Cerebellar cortex (tissue), 1 donor: ENCODE measurements around the gene CCDC177.
A peak's percentile ranks its signal among the peaks of the same experiment; 100 is the strongest.

Experiments used
- DNase-seq: peaks from one replicate; pipeline ENCODE4 v3.0.0-alpha.2; 2015; ENCODE audit warnings: low spot score

The CCDC177 gene

DNA sequence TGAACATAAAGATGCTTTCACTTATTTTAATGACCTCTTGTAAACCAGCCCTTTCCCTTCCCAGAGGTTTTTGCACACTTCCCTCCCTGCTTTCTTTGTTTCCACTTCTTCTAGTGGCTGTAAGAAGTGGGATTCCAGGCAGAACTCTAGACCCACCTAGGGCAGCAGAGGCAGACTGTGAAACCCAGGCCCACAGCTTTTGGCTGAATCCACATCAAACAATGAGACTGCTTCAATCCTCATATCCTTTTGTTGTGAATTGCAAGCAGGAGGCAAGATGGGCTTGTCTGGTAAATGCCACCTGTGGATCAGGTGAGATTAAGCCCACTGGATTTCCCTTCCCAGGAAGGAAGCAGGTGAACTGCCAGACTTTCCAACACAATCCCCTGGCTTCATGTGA, 12.8 kb downstream of the CCDC177 start:
- DNase-seq, result no peak

GRCh38 chr14:69560826-69561225, 13.8 kb downstream of the CCDC177 start:
- DNase-seq, result no peak

DNA sequence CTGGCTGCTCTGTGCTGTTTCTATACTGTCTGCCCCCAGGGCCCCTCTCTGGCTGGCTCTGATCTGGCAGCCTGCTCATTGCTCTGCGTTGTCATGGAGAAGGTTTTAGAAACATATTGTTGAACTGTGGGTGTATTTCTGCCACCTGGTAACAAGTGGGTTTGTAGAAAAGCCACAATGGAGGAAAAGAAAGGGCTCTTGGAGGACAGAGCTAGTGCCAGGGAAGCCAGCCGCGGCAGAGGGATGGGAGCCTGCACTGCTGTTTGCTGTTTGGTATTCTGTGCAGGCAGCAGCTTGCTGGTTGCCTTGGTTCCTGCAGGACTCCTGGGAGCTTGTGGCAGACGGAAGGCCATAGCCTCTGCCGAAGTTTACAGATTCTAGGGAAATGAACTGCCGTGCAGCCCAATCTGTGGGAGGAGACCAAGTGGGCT, 15.1 kb downstream of the CCDC177 start:
- peak; percentile 70 for DNase-seq

GRCh38 chr14:69558774-69559173, 15.9 kb downstream of the CCDC177 start:
- no peak for DNase-seq

GRCh38 chr14:69554500-69554899, 20.2 kb downstream of the CCDC177 start:
- DNase-seq, result no peak

DNA sequence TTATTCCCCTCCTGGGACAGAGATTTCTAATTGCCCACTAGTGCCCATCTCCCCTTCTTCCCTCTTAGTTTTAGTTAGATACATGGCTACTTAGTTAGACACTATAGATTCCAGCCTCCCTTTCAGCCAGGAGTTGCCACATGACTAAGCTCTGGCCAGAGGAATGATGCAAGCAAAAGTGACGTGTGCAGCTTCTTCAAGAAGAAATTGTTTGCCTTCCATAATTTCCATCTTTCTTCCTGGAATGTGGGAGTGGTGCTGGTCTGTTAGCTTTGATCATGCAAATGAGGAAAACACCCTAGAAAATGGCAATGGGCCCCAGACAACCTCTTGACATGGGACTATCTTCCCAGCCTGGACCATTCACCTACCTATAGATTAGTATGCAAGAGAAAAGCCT, 21.4 kb downstream of the CCDC177 start:
- no peak for DNase-seq

GRCh38 chr14:69551511-69551910, 23.2 kb downstream of the CCDC177 start:
- DNase-seq, result no peak

- no peak for DNase-seq
These were observed 26.1 kb downstream of the CCDC177 start for GRCh38 chr14:69548566-69548965.

- DNase-seq, result no peak
These were observed 26.8 kb downstream of the CCDC177 start for GRCh38 chr14:69547701-69548348.

DNA sequence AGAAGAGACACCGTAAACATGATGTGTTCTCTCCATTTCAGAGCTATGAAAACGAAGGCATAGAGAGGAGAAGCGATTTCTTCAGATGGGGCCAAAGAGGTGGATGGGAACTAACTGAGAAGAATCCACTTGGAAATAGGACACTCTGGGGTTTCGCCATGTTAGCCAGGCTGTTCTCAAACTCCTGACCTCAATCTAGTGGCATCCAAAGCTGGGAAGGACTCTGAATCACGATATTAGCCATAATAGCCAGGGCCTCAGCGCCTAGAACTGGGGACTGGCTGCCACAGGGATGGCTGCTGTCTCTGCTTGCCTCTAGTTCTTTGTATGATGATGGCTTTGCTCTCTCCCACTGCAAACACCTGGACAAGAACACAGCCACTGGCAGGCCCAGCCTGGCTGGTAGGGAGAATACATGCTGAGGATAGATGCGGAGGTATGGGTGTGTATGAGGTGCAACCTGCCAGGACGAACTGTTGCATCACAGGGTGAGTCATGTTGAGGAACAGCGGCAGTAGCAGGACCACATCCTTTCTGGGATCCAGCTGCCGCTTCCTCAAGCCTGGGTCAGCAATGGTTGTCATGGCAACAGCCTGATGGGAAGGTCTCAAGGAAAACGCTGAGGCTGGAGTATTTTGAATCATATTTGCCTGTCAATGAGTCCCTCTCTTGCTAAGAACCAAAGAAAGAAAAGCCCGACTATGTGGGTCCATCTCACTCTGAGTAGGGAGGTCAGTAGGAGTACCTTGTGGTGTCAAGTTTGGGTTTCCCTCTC, 31.1 kb downstream of the CCDC177 start:
- DNase-seq, result no peak

DNA sequence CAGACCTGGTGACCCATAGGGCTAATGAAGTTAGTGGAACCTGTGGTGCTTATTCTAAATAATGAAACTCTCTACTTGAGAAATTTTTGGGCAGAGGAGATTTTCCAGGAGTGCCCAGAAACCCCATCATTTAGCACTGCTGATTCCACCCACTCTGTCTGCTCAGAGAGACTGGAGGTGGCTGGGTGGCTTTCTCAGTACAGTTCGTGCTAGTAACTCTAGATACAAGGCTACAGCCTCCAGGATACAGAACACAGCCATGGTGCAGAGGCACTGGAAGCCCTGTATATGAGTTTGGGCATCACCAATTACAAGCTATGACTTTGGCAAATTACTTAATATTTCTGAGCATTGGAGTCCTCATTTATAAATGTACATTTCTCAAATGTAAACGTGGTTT, 32.4 kb downstream of the CCDC177 start:
- no peak for DNase-seq

DNA sequence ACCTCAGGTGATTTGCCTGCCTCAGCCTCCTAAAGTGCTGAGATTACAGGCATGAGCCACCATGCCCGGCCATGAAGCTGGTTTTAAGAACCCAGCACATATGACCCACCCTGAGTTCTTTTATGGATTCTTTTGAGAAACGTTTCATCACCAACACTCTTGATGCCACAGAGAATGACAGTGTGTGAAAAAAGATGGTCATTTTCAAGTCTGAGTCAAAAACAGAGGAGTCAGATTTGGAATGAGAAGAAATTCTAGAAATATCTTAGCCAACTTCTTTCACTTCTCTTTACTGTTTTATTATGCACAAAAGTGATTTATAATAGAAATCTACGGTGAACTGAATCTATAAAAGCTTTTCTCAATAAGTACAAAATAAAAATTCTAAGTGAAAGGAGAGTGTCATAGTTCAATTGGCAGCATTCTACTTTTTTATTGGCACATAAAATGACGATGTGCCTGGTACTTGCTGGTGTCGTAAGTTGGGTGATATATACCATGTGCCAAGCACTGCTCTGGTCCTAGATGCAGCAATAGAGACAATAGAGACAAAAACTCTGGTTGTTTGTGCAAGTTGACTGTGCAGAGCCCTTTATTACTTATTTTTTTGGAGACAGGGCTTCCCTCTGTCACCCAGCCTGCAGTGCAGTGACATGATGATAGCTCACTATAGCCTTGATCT, 33.9 kb downstream of the CCDC177 start:
- no peak for DNase-seq

DNA sequence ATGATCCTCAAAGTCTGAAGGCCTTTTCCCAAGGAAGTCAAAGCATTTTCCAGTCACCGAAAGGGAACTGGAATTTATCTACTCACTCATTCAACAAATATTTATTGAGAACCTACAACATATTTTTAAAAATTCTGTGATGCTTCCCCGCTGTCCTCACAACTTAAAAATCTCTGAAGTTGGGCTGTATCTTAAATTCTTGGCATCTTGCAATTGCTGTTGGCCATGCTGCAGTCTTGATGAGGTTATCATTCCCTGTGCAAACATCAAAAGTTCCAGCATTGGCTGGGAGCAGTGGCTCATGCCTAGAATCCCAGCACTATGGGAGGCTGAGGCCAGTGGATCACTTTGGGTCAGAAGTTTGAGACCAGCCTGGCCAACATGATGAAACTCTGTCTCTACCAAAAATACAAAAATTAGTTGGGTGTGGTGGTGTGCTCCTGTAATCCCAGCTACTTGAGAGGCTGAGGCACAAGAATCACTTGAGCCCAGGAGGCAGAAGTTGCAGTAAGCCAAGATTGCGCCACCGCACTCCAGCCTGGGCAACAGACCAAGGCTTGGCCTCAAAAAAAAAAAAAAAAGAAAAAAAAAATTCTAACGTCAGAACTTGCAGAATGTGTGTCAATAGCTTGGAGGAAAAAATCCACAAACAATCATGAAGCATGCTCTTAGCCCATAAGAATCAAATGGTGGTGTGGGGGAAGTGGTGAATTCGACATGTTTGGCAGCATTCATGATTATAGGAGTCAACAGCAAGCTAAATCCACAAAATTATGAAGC, 34.9 kb downstream of the CCDC177 start:
- no peak for DNase-seq

- DNase-seq, result no peak
These were observed 35.9 kb downstream of the CCDC177 start for GRCh38 chr14:69538766-69539165.

- DNase-seq, result no peak
These were observed 36.8 kb downstream of the CCDC177 start for GRCh38 chr14:69537900-69538299.

DNA sequence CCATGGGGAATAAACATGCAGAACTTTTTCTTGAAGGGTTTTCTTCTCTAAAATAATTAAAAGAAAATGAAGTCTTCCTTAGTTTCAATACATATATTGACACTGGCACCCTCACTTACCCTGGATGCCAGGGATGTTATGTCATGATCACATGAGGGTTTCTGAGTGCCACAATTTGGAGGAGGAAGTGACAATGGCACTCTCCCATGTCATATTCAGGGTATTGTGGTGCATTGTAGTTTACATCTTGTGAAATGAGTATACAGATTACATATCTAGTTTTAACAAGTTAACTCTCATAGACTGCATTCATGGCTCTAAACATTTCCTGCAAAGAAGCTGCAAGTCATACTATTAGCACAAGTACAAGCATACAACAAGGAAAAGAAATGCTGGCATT, 37.7 kb downstream of the CCDC177 start:
- no peak for DNase-seq

DNA sequence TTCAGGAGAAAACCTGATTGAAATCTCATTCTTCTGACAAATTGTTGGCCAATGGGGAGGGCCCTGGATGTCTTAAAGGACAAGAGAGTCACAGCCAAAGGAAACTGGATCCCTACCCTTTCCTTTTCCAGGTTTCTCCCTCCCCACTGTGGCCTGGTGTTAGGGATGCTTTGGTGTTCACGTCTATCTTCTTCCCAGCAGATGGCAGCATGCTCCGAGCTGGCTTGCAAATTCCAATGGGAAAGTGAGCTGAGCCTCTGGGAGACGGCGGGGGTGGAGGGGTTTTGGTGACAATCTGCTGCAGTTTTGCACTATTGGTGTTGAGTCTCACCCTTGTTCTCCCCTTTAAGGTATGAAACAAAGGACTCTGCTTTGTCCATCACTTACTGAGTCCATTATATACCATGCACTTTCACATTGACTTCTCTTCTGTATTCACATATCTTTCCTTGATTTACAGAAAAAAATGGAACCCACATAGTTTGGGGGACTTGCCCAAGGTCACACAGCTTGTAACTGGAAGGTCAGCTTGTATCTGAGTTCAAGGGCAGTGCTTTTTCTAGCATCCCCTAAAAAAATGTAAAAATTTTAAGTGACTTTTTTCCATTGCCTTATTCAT, 39.3 kb downstream of the CCDC177 start:
- peak; percentile 85 for DNase-seq

DNA sequence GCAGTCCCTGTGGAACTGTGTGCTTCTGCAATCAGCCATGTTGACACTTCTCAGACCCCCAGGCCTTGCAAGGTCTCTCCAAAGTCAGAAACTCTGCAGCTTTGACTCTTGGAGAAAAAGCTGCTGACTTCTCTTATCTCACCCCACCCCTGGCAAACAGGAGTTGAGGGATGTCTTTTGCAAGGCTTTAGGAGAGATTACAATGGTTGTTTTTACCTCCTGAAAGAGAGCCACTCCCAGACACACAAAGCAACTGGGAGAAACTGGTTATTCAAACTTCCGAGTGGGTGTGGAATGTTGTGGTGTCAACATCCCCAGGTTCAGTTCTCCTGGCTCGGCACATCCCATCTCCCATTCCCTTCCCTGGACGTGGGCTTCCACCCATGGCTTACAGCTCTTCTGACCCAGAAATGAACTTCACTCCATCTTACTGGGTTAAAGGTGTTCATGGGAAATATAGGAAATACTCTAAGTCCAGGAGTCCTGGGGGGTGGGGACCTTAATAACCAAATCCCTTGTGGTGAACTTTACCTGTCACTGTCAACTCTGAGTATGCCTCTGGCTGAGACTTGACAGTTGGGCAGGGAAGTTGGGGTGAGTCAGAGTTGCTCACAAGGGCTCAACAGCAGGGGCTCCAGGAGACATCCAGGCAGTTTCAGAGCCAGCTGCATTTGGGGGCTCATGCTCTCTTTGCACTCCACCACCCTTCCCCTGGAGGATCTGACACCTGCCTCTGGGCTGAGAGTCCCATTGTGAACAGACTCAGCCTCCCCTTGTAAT, 41.9 kb downstream of the CCDC177 start:
- DNase-seq, result no peak

GRCh38 chr14:69531135-69531534, 43.5 kb downstream of the CCDC177 start:
- no peak for DNase-seq

DNA sequence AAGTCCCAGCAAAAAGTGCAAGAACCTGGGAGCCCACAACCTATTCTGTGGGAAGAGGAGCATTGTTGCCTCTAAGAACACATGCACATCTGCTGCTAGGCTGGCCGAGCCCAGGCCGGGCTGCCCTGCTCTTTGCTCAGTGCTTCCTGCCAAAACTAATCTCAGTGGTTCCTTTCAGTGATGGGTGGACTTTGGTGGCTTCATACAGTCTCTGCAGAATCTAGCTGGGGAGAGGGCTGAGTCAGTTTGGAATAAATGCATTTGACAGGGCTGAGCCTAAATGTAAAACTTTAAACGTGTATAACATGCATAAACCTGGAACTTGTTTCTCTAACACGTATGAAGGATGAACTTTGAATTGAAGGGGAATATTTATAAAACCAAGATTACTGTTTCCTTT, 44.6 kb downstream of the CCDC177 start:
- no peak for DNase-seq

- no peak for DNase-seq
These were observed 45.1 kb downstream of the CCDC177 start for GRCh38 chr14:69529563-69529962.
